ENCODE results near the gene ARMCX1.
"Not testable (repeated sequence)": the region's sequence is repeated elsewhere in the genome, so short reads cannot be mapped to it uniquely, and the experiment has no call there.

The ARMCX1 gene

GRCh38 chrX:101551380-101551767 is 1.0 kb downstream of the ARMCX1 start:
- POLR2A ChIA-PET, result no interaction called here
- CTCF ChIA-PET, result no interaction called here
- TF ChIP-seq CTCF (IDR thresholded peaks at IDR 0.05; ENCODE audit: control extremely low read depth, extremely low read depth, low read depth, missing control alignments), result no peak
- no peak for DNase-seq (ENCODE audit: extremely low spot score)

- DNase-seq (ENCODE audit: extremely low spot score), result no peak
- TF ChIP-seq CTCF (IDR thresholded peaks at IDR 0.05; ENCODE audit: control extremely low read depth, extremely low read depth, low read depth, missing control alignments), result no peak
- ChIA-PET POLR2A (no interaction called here), CTCF (no interaction called here)
Observed at GRCh38 chrX:101552714-101553113, 2.4 kb downstream of the ARMCX1 start.

- DNase-seq (ENCODE audit: extremely low spot score), result no peak
- POLR2A ChIA-PET, result no interaction called here
- TF ChIP-seq CTCF (IDR thresholded peaks at IDR 0.05; ENCODE audit: control extremely low read depth, extremely low read depth, low read depth, missing control alignments), result no peak
- CTCF ChIA-PET, result no interaction called here
Observed at GRCh38 chrX:101564651-101565050, 14.3 kb downstream of the ARMCX1 start.

DNA sequence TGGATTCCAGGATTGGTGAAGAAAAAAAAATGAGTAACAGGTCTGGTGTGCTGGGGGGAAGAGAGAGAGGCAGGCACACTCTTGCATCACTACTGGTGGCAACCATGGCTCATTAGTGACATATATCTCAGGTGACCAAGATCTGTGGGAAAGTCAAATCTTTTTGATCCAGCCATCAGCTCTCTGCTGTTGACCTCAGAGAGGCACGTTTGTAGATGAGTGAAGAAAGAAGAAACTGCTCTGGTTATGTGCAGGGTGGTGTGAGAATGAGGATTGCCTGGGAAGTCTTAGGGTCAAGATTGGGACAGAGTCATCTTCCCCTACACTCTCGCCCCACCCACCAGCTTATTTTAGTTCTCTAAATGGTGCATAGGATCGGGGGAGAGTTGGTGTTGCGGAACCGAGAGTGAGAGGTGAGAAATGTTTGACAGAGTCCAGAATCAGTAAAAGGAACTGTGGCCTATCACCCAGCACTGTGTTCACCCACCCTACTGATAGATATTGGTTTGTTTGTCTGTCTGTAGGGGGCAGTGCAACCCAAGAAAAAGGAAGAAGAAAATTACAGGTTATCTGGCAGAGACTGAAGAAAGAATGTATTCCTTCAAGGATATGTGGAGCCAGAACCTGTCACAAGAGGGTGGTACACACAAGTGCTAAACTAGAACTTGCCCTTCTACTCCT is 45.5 kb downstream of the ARMCX1 start:
- ChIA-PET CTCF (interaction anchor here (0.7 to 1.0 kb wide), 5 partner anchors 12 to 336 kb away, joined by 3 to 7 read pairs (median 4); partner anchors contain the start of gene ZMAT1), POLR2A (no interaction called here)
- TF ChIP-seq CTCF (IDR thresholded peaks at IDR 0.05; ENCODE audit: control extremely low read depth, extremely low read depth, low read depth, missing control alignments), result peak; percentile 60
- peak; percentile 68 for DNase-seq (ENCODE audit: extremely low spot score)

- POLR2A ChIA-PET; DNase-seq (ENCODE audit: extremely low spot score); CTCF ChIA-PET: not testable (repeated sequence)
Observed at GRCh38 chrX:101599592-101599991, 49.2 kb downstream of the ARMCX1 start.

DNA sequence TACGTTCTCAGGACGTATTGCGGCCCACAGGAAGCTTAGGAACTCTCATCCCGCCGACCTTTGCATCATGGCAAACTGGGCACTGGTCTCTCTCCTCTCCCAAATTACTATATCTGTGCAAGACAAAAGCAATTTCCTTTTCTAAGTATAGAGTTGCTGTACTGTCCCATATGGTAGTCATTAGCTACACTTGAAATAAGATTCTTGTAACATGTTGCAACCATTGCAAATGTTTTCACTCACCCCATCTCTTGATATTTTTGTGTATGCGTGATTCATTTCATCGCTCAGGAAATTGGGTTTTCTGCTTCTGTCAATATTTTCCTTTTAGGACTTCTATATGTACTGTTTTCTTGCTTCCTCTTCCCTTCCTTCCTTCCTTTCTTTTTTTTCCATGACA is 51.7 kb downstream of the ARMCX1 start:
- ChIA-PET POLR2A (no interaction called here), CTCF (no interaction called here)
- TF ChIP-seq CTCF (IDR thresholded peaks at IDR 0.05; ENCODE audit: control extremely low read depth, extremely low read depth, low read depth, missing control alignments), result no peak
- DNase-seq (ENCODE audit: extremely low spot score), result no peak

Measured in GM10248 (cell line).